ENCODE measurements around the gene TAX1BP3. TPM values are rescaled to one million over a fixed set of nuclear protein-coding genes. Genes with fewer than 3 reads are reported as not detected.

The TAX1BP3 gene
- total and polyA plus RNA-seq, 2 of the 4 experiments (the other 2 are of a cell fraction) = 146 to 176 TPM

- H2AK9ac ChIP-seq (replicated peaks; ENCODE audit: low read depth, low read length, poor library complexity) = no peak overlapping the region
- WGBS, 2 experiments (ENCODE audit: extremely low coverage in 2 of 2, insufficient read length in 1 of 2) = no CpG with 5 or more reads among the region's 4 CpGs
- no peak overlapping the region for H2AFZ ChIP-seq (replicated peaks; ENCODE audit: low read length, poor library complexity)
- H3K27ac ChIP-seq (ENCODE audit: insufficient read depth, low read length) = no peak overlapping the region
- no peak overlapping the region for H2BK120ac ChIP-seq (ENCODE audit: low read depth, low read length)
- H3K79me1 ChIP-seq (ENCODE audit: low read depth in 1 of 2, low read length in 2 of 2) = peaks cover 6 to 31% of the 10 kb centered on the region in 2 experiments; a peak in 2 of 4 replicates
- H3K56ac ChIP-seq (ENCODE audit: extremely low read depth, insufficient read depth, low read length) = no peak overlapping the region
- H3K9me3 ChIP-seq (ENCODE audit: control insufficient read depth, insufficient read depth, low read length) = no peaks in the 10 kb centered on the region
- no peak overlapping the region for H2BK5ac ChIP-seq (ENCODE audit: low read depth, low read length, poor library complexity, severe bottlenecking)
- in situ Hi-C loops (cut with MboI; ENCODE audit: low sequenced_read_pairs) (no loop called here), dilution Hi-C loops (cut with HindIII; ENCODE audit: low sequenced_read_pairs, unreplicated experiment) (no loop called here), intact Hi-C loops (cut with micrococcal nuclease) (no loop called here)
- no TSS peak for BruUV-seq (replicated peaks)
- DNase-seq = no peak
- no peak overlapping the region for H3K4me3 ChIP-seq (ENCODE audit: insufficient read depth, low read depth, low read length)
- no peak overlapping the region for H4K8ac ChIP-seq (ENCODE audit: low read depth in 2 of 2, low read length in 2 of 2)
- H3K4ac ChIP-seq (ENCODE audit: low read depth, low read length) = no peak overlapping the region
- H4K91ac ChIP-seq (ENCODE audit: insufficient read depth, low read depth, low read length) = no peak overlapping the region
- H3K36me3 ChIP-seq (ENCODE audit: control insufficient read depth, insufficient read depth, low read length) = no peaks in the 10 kb centered on the region
- H3K4me1 ChIP-seq (ENCODE audit: control insufficient read depth, insufficient read depth, low read length) = no peaks in the 10 kb centered on the region
- H3K18ac ChIP-seq (ENCODE audit: low read depth, low read length) = no peak overlapping the region
- peaks cover 12% of the 10 kb centered on the region for H3K9me1 ChIP-seq (ENCODE audit: insufficient read depth, low read length)
- no peak overlapping the region for H4K5ac ChIP-seq (ENCODE audit: low read depth, low read length)
- no peak overlapping the region for H3K4me2 ChIP-seq (ENCODE audit: low read depth, low read length)
- H2BK15ac ChIP-seq (ENCODE audit: low read depth, low read length) = no peak overlapping the region
- H3K9ac ChIP-seq (ENCODE audit: low read depth, low read length) = no peak overlapping the region
- ChIA-PET POLR2A (ENCODE audit: unreplicated experiment) (no interaction called here), CTCF (interaction anchor here (0.7 kb wide), 1 partner anchor 10 kb away, joined by 3 read pairs; no protein-coding TSS in a partner anchor)
- no peak overlapping the region for H2BK20ac ChIP-seq (ENCODE audit: low read depth, low read length)
- H3K27me3 ChIP-seq (ENCODE audit: control insufficient read depth, insufficient read depth, low read length) = no peaks in the 10 kb centered on the region
- H4K20me1 ChIP-seq (ENCODE audit: insufficient read depth, low read length) = peaks cover 18% of the 10 kb centered on the region
- H3K23ac ChIP-seq (ENCODE audit: low read depth, low read length) = no peak overlapping the region
- TF ChIP-seq RAD21 (IDR thresholded peaks at IDR 0.05; ENCODE audit: low read length) (no peak), ELK1 (IDR thresholded peaks at IDR 0.05; ENCODE audit: borderline replicate concordance, low read depth, low read length) (no peak), NFE2L2 (IDR thresholded peaks at IDR 0.05; ENCODE audit: low read depth, low read length) (no peak), MXI1 (IDR thresholded peaks at IDR 0.05; ENCODE audit: borderline replicate concordance, low read depth, low read length) (no peak), CHD1 (IDR thresholded peaks at IDR 0.05; ENCODE audit: low read depth, low read length) (no peak), RFX5 (IDR thresholded peaks at IDR 0.05; ENCODE audit: low read depth, low read length) (no peak), FOS (IDR thresholded peaks at IDR 0.05; ENCODE audit: low read depth, low read length) (no peak), POLR2A (IDR thresholded peaks at IDR 0.05; ENCODE audit: low read depth, low read length) (no peak), MAFK (IDR thresholded peaks at IDR 0.05; ENCODE audit: low read depth, low read length) (no peak), BHLHE40 (IDR thresholded peaks at IDR 0.05; ENCODE audit: low read depth, low read length) (no peak), CTCF (conservative IDR thresholded peaks at IDR 0.05; ENCODE audit: low read depth, low read length) (no peak), RCOR1 (IDR thresholded peaks at IDR 0.05; ENCODE audit: insufficient replicate concordance, low read length) (no peak), MAZ (IDR thresholded peaks at IDR 0.05; ENCODE audit: borderline replicate concordance, low read depth, low read length) (no peak)
- no peak for ATAC-seq (ENCODE audit: low read depth)
- no peak overlapping the region for H3K14ac ChIP-seq (replicated peaks; ENCODE audit: low read depth, low read length)
- no peak overlapping the region for H2AK5ac ChIP-seq (ENCODE audit: low read depth, low read length)
Measured at GRCh38 chr17:3672571-3672970, 4.2 kb upstream of the TAX1BP3 start.

Measured in IMR-90 (cell line).